ENCODE data around the gene S100A5.

Gene S100A5

DNA sequence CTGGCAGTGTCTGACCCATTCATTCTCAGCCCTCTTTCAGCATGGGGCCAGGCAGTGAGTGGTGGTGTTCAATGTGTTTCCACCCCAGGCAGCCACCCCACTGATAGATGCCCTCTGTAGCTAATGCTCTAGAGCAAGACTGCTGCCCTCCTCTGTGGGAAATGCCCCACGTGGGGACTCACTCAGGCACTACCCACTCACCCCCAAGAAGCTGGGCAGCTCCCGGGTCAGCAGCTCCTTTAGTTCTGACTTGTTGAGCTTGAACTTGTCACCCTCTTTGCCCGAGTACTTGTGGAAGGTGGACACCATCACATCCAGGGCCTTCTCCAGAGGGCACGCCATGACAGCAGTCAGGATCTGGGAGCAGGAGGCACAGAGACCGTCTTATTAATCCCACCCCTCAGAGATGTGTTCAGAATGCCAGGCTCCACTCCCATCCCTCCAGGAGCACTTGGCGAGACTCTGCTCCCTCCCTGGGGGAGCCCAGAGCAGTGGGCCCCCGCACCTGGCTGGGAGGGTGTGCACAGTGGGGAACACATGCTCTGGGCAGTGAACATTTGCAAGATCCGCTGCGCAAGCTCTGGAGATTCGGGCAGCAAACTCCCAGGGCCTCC is 3.8 kb upstream of the S100A5 start:
- peak overlapping the region; percentile 12; the same call in 1 of the 2 replicates for H3K4me3 ChIP-seq (ENCODE audit: low read length)
- H3K27ac ChIP-seq (ENCODE audit: low read length): peak overlapping the region; percentile 29
- no peaks in the 10 kb centered on the region for H3K9me3 ChIP-seq (ENCODE audit: insufficient read depth, low read depth, low read length)
- H3K4me1 ChIP-seq (ENCODE audit: insufficient read depth, low read length): peaks cover 17% of the 10 kb centered on the region; the same call in 1 of the 2 replicates
- H3K36me3 ChIP-seq (ENCODE audit: insufficient read depth, low read depth, low read length): no peaks in the 10 kb centered on the region
- peak overlapping the region; percentile 24; the same call in 1 of the 2 replicates for H3K9ac ChIP-seq (ENCODE audit: low read depth, low read length)
- no peaks in the 10 kb centered on the region for H3K27me3 ChIP-seq (ENCODE audit: insufficient read depth, low read length)

DNA sequence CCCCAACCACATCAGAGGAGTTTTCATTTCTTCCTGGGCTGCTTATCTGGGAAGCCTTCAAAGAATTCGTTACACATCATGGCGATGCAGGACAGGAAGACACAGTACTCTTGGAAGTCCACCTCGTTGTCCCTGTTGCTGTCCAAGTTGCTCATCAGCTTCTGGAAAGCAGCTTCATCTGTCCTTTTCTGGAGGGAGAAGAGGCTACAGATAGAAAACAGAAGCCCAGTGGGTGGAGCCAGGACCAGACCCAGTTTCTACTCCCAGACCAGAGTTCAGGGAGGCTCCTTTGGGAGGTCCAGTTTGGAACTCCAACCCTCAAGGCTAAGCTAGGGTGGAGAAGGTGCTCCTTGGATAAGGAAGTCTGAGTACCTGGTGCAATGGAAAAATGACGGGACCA is 3.0 kb upstream of the S100A5 start:
- H3K27ac ChIP-seq (ENCODE audit: low read length): no peak overlapping the region
- no peak overlapping the region for H3K4me3 ChIP-seq (ENCODE audit: low read length)
- H3K27me3 ChIP-seq (ENCODE audit: insufficient read depth, low read length): no peaks in the 10 kb centered on the region
- no peak overlapping the region for H3K9ac ChIP-seq (ENCODE audit: low read depth, low read length)
- H3K36me3 ChIP-seq (ENCODE audit: insufficient read depth, low read depth, low read length): no peaks in the 10 kb centered on the region
- no peaks in the 10 kb centered on the region for H3K9me3 ChIP-seq (ENCODE audit: insufficient read depth, low read depth, low read length)
- peaks cover 14% of the 10 kb centered on the region; the same call in 1 of the 2 replicates for H3K4me1 ChIP-seq (ENCODE audit: insufficient read depth, low read length)

DNA sequence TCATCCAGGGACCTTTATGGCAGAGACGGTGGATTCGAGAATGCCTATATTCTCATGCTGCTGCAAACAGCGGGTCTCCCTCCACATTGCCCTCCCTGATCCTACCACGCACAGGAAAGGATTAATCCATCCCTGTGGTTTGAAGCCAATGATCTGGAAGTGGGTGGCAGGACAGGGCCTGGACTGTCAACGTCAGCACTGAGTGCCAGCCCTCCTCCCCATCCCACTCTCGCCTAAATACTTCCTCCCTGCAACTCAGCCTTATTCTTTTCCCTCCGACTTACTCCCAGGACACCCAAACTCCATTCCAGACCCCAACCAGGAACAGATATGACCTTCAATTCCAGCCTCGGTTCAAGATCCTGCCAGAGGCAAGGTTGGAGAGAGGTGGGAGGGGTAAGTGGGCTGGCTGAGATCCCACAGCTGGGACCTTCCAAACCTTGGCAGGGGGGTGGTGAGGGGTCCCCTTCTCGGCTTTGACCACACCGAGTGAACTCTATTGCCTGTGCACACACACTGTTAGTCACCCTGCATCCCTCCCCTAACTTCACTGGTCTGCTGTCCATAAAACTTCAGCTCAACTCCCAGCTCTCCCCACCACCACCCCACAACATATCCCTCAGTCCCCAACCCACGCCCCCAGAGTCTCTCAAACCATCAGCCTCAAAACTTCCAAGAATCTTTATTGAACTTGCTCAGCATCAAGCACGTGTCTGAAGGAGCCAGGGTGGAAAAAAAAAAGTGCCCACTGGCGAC is 2.4 kb upstream of the S100A5 start:
- Histone ChIP-seq H3K4me1 (ENCODE audit: insufficient read depth, low read length) (peaks cover 17% of the 10 kb centered on the region; the same call in 1 of the 2 replicates), H3K27ac (ENCODE audit: low read length) (no peak overlapping the region), H3K4me3 (ENCODE audit: low read length) (no peak overlapping the region)

DNA sequence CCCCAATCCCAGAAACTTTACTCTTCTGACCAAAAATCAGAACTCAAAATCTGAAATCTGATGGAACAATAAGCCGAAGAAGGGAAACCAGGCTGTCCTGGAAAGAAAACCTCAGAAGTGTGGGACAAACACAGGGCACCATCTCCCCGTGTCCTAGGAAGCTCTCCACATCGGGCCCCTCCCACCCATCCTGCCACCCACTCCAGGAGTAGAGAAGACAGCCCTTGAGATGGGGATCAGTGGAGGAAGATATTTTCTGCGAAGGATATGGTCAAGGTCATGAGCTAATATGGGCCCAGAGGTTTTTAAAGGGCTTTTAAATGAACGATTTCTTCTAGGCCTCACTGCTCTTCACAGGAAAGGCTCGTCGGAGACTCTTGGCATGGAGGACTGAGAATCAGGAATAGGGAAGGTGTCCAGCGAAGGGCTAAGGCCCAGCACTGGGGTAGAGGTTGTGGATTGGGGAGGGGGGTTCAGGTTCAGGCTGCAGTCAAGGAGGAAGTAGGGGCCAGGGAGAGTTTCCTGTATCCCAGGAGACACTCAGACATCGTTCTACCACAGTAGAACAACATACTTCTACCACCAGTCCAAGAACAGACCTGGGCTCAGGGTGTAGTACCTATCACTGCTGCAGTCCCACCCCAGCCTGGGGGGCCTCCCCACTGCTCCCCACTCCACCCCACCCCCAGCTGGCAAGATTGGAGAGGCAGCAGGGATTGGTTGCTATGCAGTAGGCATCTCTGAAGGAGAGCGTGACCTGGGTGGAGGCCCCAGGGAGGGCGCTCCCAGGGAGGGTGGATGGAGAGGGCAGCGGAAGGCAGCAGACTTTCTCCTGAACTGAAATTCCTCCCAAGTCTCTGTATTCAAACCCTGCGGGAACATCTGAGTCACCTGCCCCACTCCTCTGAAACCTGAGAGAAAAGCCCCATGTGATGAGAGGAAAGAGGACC is 1.2 kb upstream of the S100A5 start:
- Histone ChIP-seq H3K4me1 (ENCODE audit: insufficient read depth, low read length) (peaks cover 19% of the 10 kb centered on the region; the same call in 1 of the 2 replicates), H3K36me3 (ENCODE audit: insufficient read depth, low read depth, low read length) (no peaks in the 10 kb centered on the region), H3K9ac (ENCODE audit: low read depth, low read length) (no peak overlapping the region), H3K27me3 (ENCODE audit: insufficient read depth, low read length) (peaks cover 6% of the 10 kb centered on the region; the same call in 1 of the 2 replicates), H3K27ac (ENCODE audit: low read length) (no peak overlapping the region), H3K4me3 (ENCODE audit: low read length) (no peak overlapping the region), H3K9me3 (ENCODE audit: insufficient read depth, low read depth, low read length) (no peaks in the 10 kb centered on the region)

More for the DNA sequence above, 2.4 kb upstream of the S100A5 start:
- H3K9ac ChIP-seq (ENCODE audit: low read depth, low read length): no peak overlapping the region
- H3K27me3 ChIP-seq (ENCODE audit: insufficient read depth, low read length): no peaks in the 10 kb centered on the region
- H3K9me3 ChIP-seq (ENCODE audit: insufficient read depth, low read depth, low read length): no peaks in the 10 kb centered on the region
- no peaks in the 10 kb centered on the region for H3K36me3 ChIP-seq (ENCODE audit: insufficient read depth, low read depth, low read length)

DNA sequence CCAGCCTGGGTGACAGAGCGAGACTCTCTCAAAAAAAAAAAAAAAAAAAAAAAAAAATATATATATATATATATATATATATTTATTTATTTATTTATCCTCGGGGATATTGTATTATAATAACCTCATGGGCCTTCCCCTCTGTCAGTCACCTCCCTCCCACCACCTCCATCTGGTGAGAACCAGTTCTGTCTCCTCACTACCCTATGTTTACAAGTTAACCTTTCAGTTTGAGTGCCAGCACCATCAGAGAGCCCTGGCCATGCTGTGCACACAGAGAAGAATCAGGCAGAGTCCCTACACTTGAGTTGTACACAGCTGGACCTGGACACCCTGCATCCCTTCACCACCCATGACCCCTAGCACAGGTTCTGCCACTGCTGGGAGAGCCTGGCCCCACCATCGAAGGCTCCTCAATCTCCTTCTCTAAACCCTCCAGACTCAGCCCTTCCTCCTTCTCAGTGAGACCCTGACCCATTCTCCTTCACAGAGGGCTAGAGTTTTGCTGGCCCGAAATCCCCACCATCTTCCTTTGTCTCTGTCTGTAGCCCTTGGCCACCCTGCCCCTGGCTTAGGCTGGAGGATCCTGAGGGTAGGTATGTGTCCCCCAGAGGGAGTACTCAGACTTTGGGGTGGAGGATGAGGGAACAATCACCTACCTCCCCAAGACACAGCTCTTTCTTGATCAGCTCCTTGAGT is 1.2 kb downstream of the S100A5 start:
- Histone ChIP-seq H3K4me3 (ENCODE audit: low read length) (no peak overlapping the region), H3K9ac (ENCODE audit: low read depth, low read length) (no peak overlapping the region), H3K36me3 (ENCODE audit: insufficient read depth, low read depth, low read length) (no peaks in the 10 kb centered on the region), H3K4me1 (ENCODE audit: insufficient read depth, low read length) (peaks cover 16% of the 10 kb centered on the region), H3K9me3 (ENCODE audit: insufficient read depth, low read depth, low read length) (no peaks in the 10 kb centered on the region), H3K27ac (ENCODE audit: low read length) (no peak overlapping the region), H3K27me3 (ENCODE audit: insufficient read depth, low read length) (peaks cover 28% of the 10 kb centered on the region)

DNA sequence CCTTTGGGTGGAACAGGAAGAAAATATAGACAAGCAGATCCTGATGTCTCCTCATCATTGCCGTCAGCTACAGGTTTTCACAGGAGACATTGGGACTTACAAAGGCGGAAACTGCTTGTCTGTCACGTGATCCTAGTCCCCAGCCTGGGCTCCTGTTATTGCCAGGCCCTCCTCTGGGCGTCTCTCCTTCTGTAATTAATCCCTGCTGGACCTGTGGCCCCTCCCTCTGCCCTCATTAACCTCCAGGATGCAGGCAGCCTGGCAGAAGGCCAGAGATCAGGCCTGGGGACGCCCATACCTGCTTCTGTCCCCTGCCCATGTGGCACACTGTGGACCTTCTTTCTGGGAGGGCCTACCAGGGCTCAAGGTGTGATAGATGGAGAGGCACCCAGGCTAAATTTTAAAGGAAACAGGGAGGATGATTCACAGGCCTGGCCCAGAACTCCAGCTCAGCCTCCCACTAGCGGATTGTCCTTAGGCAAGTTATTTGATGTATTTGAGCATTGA is 2.4 kb downstream of the S100A5 start:
- Histone ChIP-seq H3K27ac (ENCODE audit: low read length) (peak overlapping the region; percentile 53), H3K9me3 (ENCODE audit: insufficient read depth, low read depth, low read length) (no peaks in the 10 kb centered on the region), H3K4me3 (ENCODE audit: low read length) (no peak overlapping the region; the same call in 1 of the 2 replicates), H3K27me3 (ENCODE audit: insufficient read depth, low read length) (peaks cover 38% of the 10 kb centered on the region), H3K4me1 (ENCODE audit: insufficient read depth, low read length) (peaks cover 17% of the 10 kb centered on the region), H3K9ac (ENCODE audit: low read depth, low read length) (peak overlapping the region; percentile 29; the same call in 1 of the 2 replicates), H3K36me3 (ENCODE audit: insufficient read depth, low read depth, low read length) (no peaks in the 10 kb centered on the region)

DNA sequence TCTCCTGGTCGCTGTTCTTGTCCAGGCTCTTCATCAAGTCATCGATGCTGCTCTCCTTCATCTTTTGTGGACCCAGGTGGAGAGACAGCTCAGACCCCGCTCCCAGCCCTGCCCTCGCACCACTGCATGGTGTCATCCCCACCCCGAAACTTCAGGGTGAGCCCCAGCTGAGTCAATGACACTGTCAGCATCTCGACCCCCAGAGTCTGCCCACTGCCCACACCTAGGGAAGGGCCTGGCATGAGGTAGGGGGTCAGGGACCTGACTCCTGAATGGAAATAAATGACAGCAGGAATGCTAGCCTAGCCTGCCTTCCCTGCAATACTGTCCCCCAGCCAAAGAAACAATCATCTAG is 3.4 kb downstream of the S100A5 start:
- H3K9ac ChIP-seq (ENCODE audit: low read depth, low read length): no peak overlapping the region
- H3K4me3 ChIP-seq (ENCODE audit: low read length): no peak overlapping the region
- no peaks in the 10 kb centered on the region for H3K9me3 ChIP-seq (ENCODE audit: insufficient read depth, low read depth, low read length)
- H3K27ac ChIP-seq (ENCODE audit: low read length): no peak overlapping the region
- H3K36me3 ChIP-seq (ENCODE audit: insufficient read depth, low read depth, low read length): no peaks in the 10 kb centered on the region
- peaks cover 39% of the 10 kb centered on the region for H3K27me3 ChIP-seq (ENCODE audit: insufficient read depth, low read length)
- H3K4me1 ChIP-seq (ENCODE audit: insufficient read depth, low read length): peaks cover 22% of the 10 kb centered on the region

DNA sequence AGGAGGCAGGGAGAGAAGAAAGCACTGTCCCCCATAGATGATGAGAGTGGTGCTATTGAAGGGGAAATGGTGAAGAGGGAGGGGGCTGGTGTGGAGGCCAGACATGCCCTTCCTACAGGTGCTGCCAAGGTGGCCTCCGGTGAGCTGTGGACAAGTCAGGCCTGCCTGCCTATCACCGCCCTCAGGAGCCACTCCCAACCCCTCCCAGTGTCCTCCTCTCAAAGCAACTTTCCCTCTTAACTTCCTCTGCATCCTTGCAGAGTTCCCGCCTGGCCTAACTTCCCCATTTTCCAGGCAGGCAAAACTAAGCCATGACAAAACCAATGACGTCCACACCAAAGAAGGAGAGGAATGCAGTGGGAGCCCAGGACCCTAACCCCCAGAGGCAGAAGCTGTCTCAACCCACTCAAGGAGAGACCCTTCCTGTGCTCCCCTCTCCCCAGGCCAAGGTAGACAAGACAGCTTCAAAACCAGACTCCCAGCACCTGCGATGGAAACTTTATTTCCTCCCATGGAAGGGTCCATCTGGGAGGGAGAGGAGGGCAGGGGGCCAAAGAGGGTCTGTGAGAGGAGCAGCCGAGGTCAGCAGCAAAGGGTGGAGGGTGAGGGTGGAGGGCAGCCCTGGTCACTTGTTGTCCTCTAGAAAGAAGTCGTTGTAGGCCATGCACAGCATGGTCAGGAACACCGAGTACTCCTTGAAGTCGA is 3.9 kb downstream of the S100A5 start:
- Histone ChIP-seq H3K27ac (ENCODE audit: low read length) (no peak overlapping the region), H3K27me3 (ENCODE audit: insufficient read depth, low read length) (peaks cover 39% of the 10 kb centered on the region), H3K4me1 (ENCODE audit: insufficient read depth, low read length) (peaks cover 26% of the 10 kb centered on the region), H3K4me3 (ENCODE audit: low read length) (peak overlapping the region; percentile 66; the same call in 1 of the 2 replicates), H3K9me3 (ENCODE audit: insufficient read depth, low read depth, low read length) (no peaks in the 10 kb centered on the region), H3K9ac (ENCODE audit: low read depth, low read length) (peak overlapping the region; percentile 47; the same call in 1 of the 2 replicates), H3K36me3 (ENCODE audit: insufficient read depth, low read depth, low read length) (no peaks in the 10 kb centered on the region)

DNA sequence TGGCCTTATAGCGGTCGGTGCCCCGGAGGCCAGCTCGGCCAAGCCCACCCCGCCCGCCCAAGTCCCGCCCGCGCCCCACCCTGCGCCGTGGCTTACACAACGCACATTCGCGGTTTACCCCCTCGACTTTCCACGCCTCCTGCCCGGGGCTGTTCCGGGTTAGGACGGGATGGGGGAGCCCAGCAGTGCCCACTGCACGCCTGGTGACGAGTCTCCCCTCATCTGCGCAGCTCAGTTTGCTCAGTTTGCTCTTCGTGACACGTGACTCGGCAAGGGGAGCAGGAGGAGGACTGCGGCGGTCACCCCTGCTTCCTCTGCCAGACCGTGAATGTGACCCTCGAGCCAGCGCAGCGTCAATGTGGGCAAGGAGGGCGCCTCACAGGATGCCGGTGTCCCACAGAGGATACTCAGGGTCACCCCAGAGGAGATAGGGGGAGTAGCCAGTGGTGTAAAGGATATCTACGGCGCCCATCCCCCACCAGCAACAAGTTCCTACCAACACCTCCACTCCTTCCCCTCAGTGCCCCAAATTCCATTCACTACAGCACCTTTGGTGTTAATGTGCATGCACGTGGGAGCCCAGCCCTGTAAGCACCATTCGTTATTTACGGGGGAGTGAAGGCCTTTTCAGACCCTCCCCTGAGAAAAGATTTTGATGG is 4.6 kb downstream of the S100A5 start:
- peak overlapping the region; percentile 47; the same call in 1 of the 2 replicates for H3K9ac ChIP-seq (ENCODE audit: low read depth, low read length)
- H3K27ac ChIP-seq (ENCODE audit: low read length): no peak overlapping the region
- H3K27me3 ChIP-seq (ENCODE audit: insufficient read depth, low read length): peaks cover 39% of the 10 kb centered on the region

More for the DNA sequence above, 4.6 kb downstream of the S100A5 start:
- Histone ChIP-seq H3K36me3 (ENCODE audit: insufficient read depth, low read depth, low read length) (no peaks in the 10 kb centered on the region), H3K4me3 (ENCODE audit: low read length) (peak overlapping the region; percentile 66), H3K4me1 (ENCODE audit: insufficient read depth, low read length) (peaks cover 26% of the 10 kb centered on the region), H3K9me3 (ENCODE audit: insufficient read depth, low read depth, low read length) (no peaks in the 10 kb centered on the region)
